GM18511 (cell line): ENCODE results near the gene PERCC1.
A peak's percentile ranks its signal among the peaks of the same experiment; 100 is the strongest.
"Not testable (repeated sequence)": the region's sequence is repeated elsewhere in the genome, so short reads cannot be mapped to it uniquely, and the experiment has no call there.

ENCODE experiments used
- ATAC-seq: cut with Tn5 transposase; IDR thresholded peaks from one replicate; pipeline ENCODE4 v1.9.1; 2021; ENCODE audit warnings: mild to moderate bottlenecking, moderate library complexity; ENCODE audit not compliant: unreplicated experiment

Gene PERCC1

GRCh38 chr16:1466054-1466453, 35.2 kb downstream of the PERCC1 start:
- no peak for ATAC-seq

- no peak for ATAC-seq
Observed at GRCh38 chr16:1466968-1467521, 36.2 kb downstream of the PERCC1 start.

- no peak for ATAC-seq
Observed at GRCh38 chr16:1468426-1468810, 37.5 kb downstream of the PERCC1 start.

- not testable (repeated sequence) for ATAC-seq
Observed at GRCh38 chr16:1469141-1469540, 38.3 kb downstream of the PERCC1 start.

- no peak for ATAC-seq
Observed at GRCh38 chr16:1469693-1470201, 38.9 kb downstream of the PERCC1 start.

- no peak for ATAC-seq
Observed at GRCh38 chr16:1470481-1471251, 39.8 kb downstream of the PERCC1 start.

- no peak for ATAC-seq
Observed at GRCh38 chr16:1471569-1472194, 40.8 kb downstream of the PERCC1 start.

- ATAC-seq: no peak
Observed at GRCh38 chr16:1472974-1473373, 42.1 kb downstream of the PERCC1 start.

- peak; percentile 19 for ATAC-seq
Observed at GRCh38 chr16:1474082-1474795, 43.4 kb downstream of the PERCC1 start.

GRCh38 chr16:1474796-1475551, 44.1 kb downstream of the PERCC1 start, which contains the start of gene CLCN7:
CLCN7 (minus strand) TSS chr16:1475028; CDS start chr16:1474974, 54 bp downstream.
- peak; percentile 85 for ATAC-seq

- no peak for ATAC-seq
Observed at GRCh38 chr16:1475552-1476114, 44.8 kb downstream of the PERCC1 start.

GRCh38 chr16:1477033-1477432, 46.2 kb downstream of the PERCC1 start:
- no peak for ATAC-seq

- not testable (repeated sequence) for ATAC-seq
Observed at GRCh38 chr16:1478937-1479336, 48.1 kb downstream of the PERCC1 start.

GRCh38 chr16:1481906-1482835, 51.3 kb downstream of the PERCC1 start:
- no peak for ATAC-seq
